K562 (cell line): ENCODE measurements around the gene TSPAN1. TPM values are rescaled to one million over a fixed set of nuclear protein-coding genes. Genes with fewer than 3 reads are reported as not detected.

Experiments
- ATAC-seq: fragments of 200-7000 bp; cut with Tn5 transposase; 3 replicates; pipeline ENCODE4 v1.9.1; 2020; ENCODE audit warnings: moderate library complexity
- BruUV-seq: library from RNA; stranded (reverse); fragments of 400-500 nt; replicated peaks from 2 replicates; lab custom pipeline; 2021; lab: Mats Ljungman, UMichigan
- CTCF ChIA-PET: fragments of 300-600 bp; formaldehyde crosslinking; extraction: SDS; loops from one replicate; lab custom pipeline; 2021; ENCODE audit warnings: low intra/inter-chr PET ratio; lab: Yijun Ruan, JAX
- POLR2A ChIA-PET: fragments of 300-600, 350-650 bp; sonication (Branson Sonifier 250); formaldehyde crosslinking; extraction: SDS; loops from one replicate; lab custom pipeline; 2021; ENCODE audit warnings: antibody characterized with exemption, inconsistent platforms; lab: Yijun Ruan, JAX
- DNase-seq, 4 experiments: peaks; one replicate each; pipeline versions ENCODE4 v3.0.0 to v3.0.0-alpha.2; 2011 to 2018; ENCODE audit warnings: low spot score in 3 of 4, mixed read lengths in 3 of 4; ENCODE audit errors: extremely low read depth in 1 of 4
- FAIRE-seq: peaks from 2 replicates; lab custom pipeline; 2011; peaks lifted over from hg19 to GRCh38; lab: Jason Lieb, UNC
- H2AFZ ChIP-seq: 2 replicates; pipeline ENCODE4 v1.6.0; 2011; ENCODE audit warnings: low read depth, low read length, control low read depth, inconsistent platforms
- H3K27ac ChIP-seq: fragments of 200-600 bp; 3 replicates; pipeline ENCODE4 v1.8.0; 2011; ENCODE audit warnings: low read depth, mild to moderate bottlenecking, control low read depth, inconsistent platforms, low read length, moderate library complexity, mixed read lengths; ENCODE audit errors: extremely low read depth
- H3K27me3 ChIP-seq, 2 experiments: fragments of 300-600 bp in 1 of 2; 2 replicates in 1 of 2; 3 replicates in 1 of 2; pipeline versions ENCODE4 v1.6.0 to v1.8.0; 2011; ENCODE audit warnings: inconsistent platforms in 2 of 2, low read length in 2 of 2, mild to moderate bottlenecking in 1 of 2, mixed read lengths in 1 of 2, moderate library complexity in 1 of 2; ENCODE audit not compliant: control insufficient read depth in 2 of 2, insufficient read depth in 2 of 2
- H3K36me3 ChIP-seq: fragments of 300-600 bp; 3 replicates; pipeline ENCODE4 v1.8.0; 2011; ENCODE audit warnings: mild to moderate bottlenecking, low read length, inconsistent platforms; ENCODE audit not compliant: control insufficient read depth, insufficient read depth
- H3K4me1 ChIP-seq, 2 experiments: fragments of 200-600 bp in 1 of 2; replicated peaks in 1 of 2; 2 replicates in 1 of 2; 3 replicates in 1 of 2; pipeline versions ENCODE4 v1.5.1 to v1.8.0; 2011; ENCODE audit warnings: inconsistent platforms in 2 of 2, low read length in 2 of 2, mild to moderate bottlenecking in 1 of 2, mixed read lengths in 1 of 2, moderate library complexity in 1 of 2; ENCODE audit not compliant: control insufficient read depth in 2 of 2, insufficient read depth in 2 of 2
- H3K4me2 ChIP-seq: 2 replicates; pipeline ENCODE4 v1.6.1; 2011; ENCODE audit warnings: low read length, control low read depth, inconsistent platforms, mixed read lengths; ENCODE audit not compliant: insufficient read depth
- H3K4me3 ChIP-seq: fragments of 200-600 bp; sonication (generic), shearing (Covaris generic); 2 replicates; pipeline ENCODE4 v1.5.1; 2016; ENCODE audit warnings: control low read depth, inconsistent platforms
- H3K79me2 ChIP-seq: fragments of 200-600 bp; 3 replicates; pipeline ENCODE4 v1.8.0; 2011; ENCODE audit warnings: low read length, inconsistent platforms; ENCODE audit not compliant: control insufficient read depth, insufficient read depth
- H3K9ac ChIP-seq, 2 experiments: 2 replicates each; pipeline versions ENCODE4 v1.6.0 to v1.6.1; 2011; ENCODE audit warnings: low read depth in 2 of 2, low read length in 2 of 2, control low read depth in 1 of 2, inconsistent platforms in 1 of 2, mild to moderate bottlenecking in 1 of 2, mixed read lengths in 1 of 2; ENCODE audit not compliant: insufficient read depth in 1 of 2
- H3K9me1 ChIP-seq: one replicate; pipeline ENCODE4 v1.6.0; 2011; ENCODE audit warnings: inconsistent platforms, mild to moderate bottlenecking, low read length, moderate library complexity; ENCODE audit not compliant: control insufficient read depth, insufficient read depth
- H3K9me3 ChIP-seq: replicated peaks from 2 replicates; pipeline ENCODE4 v1.5.1; 2011; ENCODE audit warnings: low read depth, low read length, inconsistent platforms; ENCODE audit not compliant: control insufficient read depth, insufficient read depth
- H4K20me1 ChIP-seq: replicated peaks from 2 replicates; pipeline ENCODE4 v1.6.1; 2011; ENCODE audit warnings: low read length, inconsistent platforms, mixed read lengths; ENCODE audit not compliant: control insufficient read depth, insufficient read depth
- CC2D1A ChIP-seq: fragments of 450-650 bp; IDR thresholded peaks from 2 replicates; pipeline ENCODE4 v1.6.1; 2017; ENCODE audit warnings: mild to moderate bottlenecking
- DEAF1 ChIP-seq: fragments of 450-650 bp; formaldehyde crosslinking; IDR thresholded peaks from 2 replicates; pipeline ENCODE4 v1.4.0; 2020; ENCODE audit warnings: mild to moderate bottlenecking, moderate library complexity
- EGR1 ChIP-seq: fragments of 450-650 bp; conservative IDR thresholded peaks from 2 replicates; pipeline ENCODE4 v1.6.1; 2017; ENCODE audit warnings: mild to moderate bottlenecking
- ETV1 ChIP-seq: fragments of 450-650 bp; conservative IDR thresholded peaks from 2 replicates; pipeline ENCODE4 v1.6.1; 2016; ENCODE audit warnings: missing genetic modification characterization, control low read depth, low read depth, missing compliant biosample characterization
- KLF16 ChIP-seq: IDR thresholded peaks from 2 replicates; pipeline ENCODE4 v1.6.1; 2016; ENCODE audit warnings: antibody characterized with exemption
- L3MBTL2 ChIP-seq: fragments of 450-650 bp; IDR thresholded peaks from 2 replicates; pipeline ENCODE4 v1.6.1; 2016; ENCODE audit warnings: mild to moderate bottlenecking, moderate library complexity
- LEF1 ChIP-seq: fragments of 450-650 bp; IDR thresholded peaks from 2 replicates; pipeline ENCODE4 v1.6.1; 2016; ENCODE audit warnings: mild to moderate bottlenecking
- RBM22 ChIP-seq: fragments of 200-400 bp; formaldehyde crosslinking; IDR thresholded peaks from 2 replicates; pipeline ENCODE4 v1.6.1; 2018; ENCODE audit warnings: low read length, low read depth; ENCODE audit not compliant: poor library complexity, severe bottlenecking
- RCOR1 ChIP-seq, 2 experiments: IDR thresholded peaks; 2 replicates each; pipeline ENCODE4 v1.6.1; 2012; ENCODE audit warnings: low read depth in 2 of 2, low read length in 2 of 2, borderline replicate concordance in 1 of 2, improper control_type of control experiment in 1 of 2
- TEAD4 ChIP-seq, 2 experiments: sonication (generic) in 1 of 2; formaldehyde crosslinking in 1 of 2; IDR thresholded peaks; 2 replicates each; pipeline versions ENCODE4 v1.6.1 to v1.8.0; 2012 to 2022; ENCODE audit warnings: borderline replicate concordance in 1 of 2, inconsistent platforms in 1 of 2, low read length in 1 of 2, mild to moderate bottlenecking in 1 of 2, missing genetic modification reagents in 1 of 2
- TFE3 ChIP-seq: fragments of 450-650 bp; formaldehyde crosslinking; IDR thresholded peaks from 2 replicates; pipeline ENCODE4 v1.4.0; 2020; ENCODE audit warnings: mild to moderate bottlenecking, mixed read lengths
- XRCC5 ChIP-seq: fragments of 200-400 bp; formaldehyde crosslinking; IDR thresholded peaks from 2 replicates; pipeline ENCODE4 v1.6.1; 2017; ENCODE audit warnings: low read depth, mild to moderate bottlenecking, low read length
- ZEB2 ChIP-seq: fragments of 450-650 bp; IDR thresholded peaks from 2 replicates; pipeline ENCODE4 v1.6.1; 2016
- ZNF197 ChIP-seq: fragments of 200-800 bp; sonication (Bioruptor generic); IDR thresholded peaks from 2 replicates; pipeline ENCODE4 v1.6.1; 2016; ENCODE audit warnings: low read depth, missing genetic modification characterization, missing compliant biosample characterization
- ZNF695 ChIP-seq: fragments of 450-650 bp; formaldehyde crosslinking; IDR thresholded peaks from 2 replicates; pipeline ENCODE4 v1.4.0; 2020; ENCODE audit warnings: mild to moderate bottlenecking, moderate library complexity
- ZSCAN29 ChIP-seq: fragments of 450-650 bp; IDR thresholded peaks from 2 replicates; pipeline ENCODE4 v1.6.1; 2017
- WGBS: fragments of 100-300 bp; shearing (Covaris generic); methylation state at CpG from one replicate; pipeline ENCODE4 v1.1.6; 2016; ENCODE audit warnings: low coverage, mixed read lengths; ENCODE audit not compliant: insufficient coverage; ENCODE audit errors: missing lambda C conversion rate; 5-methylcytosine and 5-hydroxymethylcytosine counted together
- in situ Hi-C: fragments of 300-500 bp; cut with MboI; formaldehyde crosslinking; loops from 4 replicates; pipeline ENCODE4 v1.15.0; 2018; ENCODE audit warnings: inconsistent platforms, mixed read lengths
- intact Hi-C: fragments of 100-400 bp; cut with micrococcal nuclease; formaldehyde crosslinking; loops from 2 replicates; pipeline ENCODE4 v1.14.2; 2022
- polyA plus RNA-seq, 8 experiments: library from polyadenylated mRNA; depleted of rRNA in 4 of 8; stranded (reverse) in 5 of 8; unstranded in 3 of 8; fragments of >200 nt; fragmentation: Nextera tagmentation in 2 of 8; fragmentation: Illumina TruSeq in 1 of 8; extraction: Ambion mirVana in 2 of 8; extraction: Trizol in 1 of 8; gene quantifications; 2 replicates each; pipeline versions ENCODE4 v1.2.1 to v1.2.3, GENCODE V29; 2011 to 2014; ENCODE audit warnings: inconsistent platforms in 1 of 8, missing spikeins in 1 of 8
- total RNA-seq, 7 experiments: library from RNA; depleted of rRNA in 6 of 7; stranded (reverse); fragments of >200 nt in 6 of 7; fragmentation: Illumina TruSeq in 2 of 7; extraction: Trizol in 2 of 7; gene quantifications; 2 replicates each; pipeline versions ENCODE4 v1.2.1 to v1.2.3, GENCODE V29; 2011 to 2021; ENCODE audit warnings: low replicate concordance in 1 of 7

TSPAN1 gene
- total and polyA plus RNA-seq, 9 of the 15 experiments (the other 6 are each of a cell fraction or from before 2014, with no cell fraction given) = 0.58 TPM; not detected in 8

- DNase-seq (peak; percentile 69 to 91 (median 77)), ATAC-seq (peak; percentile 97), FAIRE-seq (peak; percentile 96)
- peak overlapping the region; percentile 85 for H2AFZ ChIP-seq
- no peaks in the 10 kb centered on the region for H4K20me1 ChIP-seq
- peak overlapping the region; percentile 53; the same call in 1 of the 2 replicates for H3K4me2 ChIP-seq
- in situ Hi-C loops = no loop called here
- H3K9me1 ChIP-seq = no peaks in the 10 kb centered on the region
- no peak overlapping the region for H3K27ac ChIP-seq
- no TSS peak for BruUV-seq
- no peaks in the 10 kb centered on the region for H3K9me3 ChIP-seq
- intact Hi-C loops = loop anchor here (1.0 to 2.0 kb wide), 3 partner anchors 25 to 186 kb away; partner anchors contain the start of gene POMGNT1
- no peaks in the 10 kb centered on the region for H3K79me2 ChIP-seq
- H3K27me3 ChIP-seq = no peaks in the 10 kb centered on the region
- H3K9ac ChIP-seq = peak overlapping the region in 1 of 2 experiments; percentile 1; a peak in 2 of 4 replicates
- POLR2A ChIA-PET = interaction anchor here (0.7 to 3.3 kb wide), 17 partner anchors 8 to 538 kb away, joined by 3 to 19 read pairs (median 4); partner anchors contain the start of genes GPBP1L1, PIK3R3, POMGNT1 and RAD54L
- peaks cover 0 to 5% of the 10 kb centered on the region in 2 experiments; a peak in 2 of 5 replicates for H3K4me1 ChIP-seq
- no peak overlapping the region for H3K4me3 ChIP-seq
- CTCF ChIA-PET = interaction anchor here (0.6 to 4.6 kb wide), 4 partner anchors 39 to 187 kb away, joined by 3 to 44 read pairs (median 18); no protein-coding TSS in a partner anchor
- 6% methylated on average over 6 of the region's 6 CpGs for WGBS
- H3K36me3 ChIP-seq = no peaks in the 10 kb centered on the region
- peak; percentile 23; the same call in 1 of the 2 replicates for TF ChIP-seq ZEB2
- 0 out of 2 replicates have a peak, but pooled peaks have one; percentile 45 for TF ChIP-seq XRCC5
- peak; percentile 47 for TF ChIP-seq L3MBTL2
- TF ChIP-seq ETV1 (tag) = no peak
- no peak for TF ChIP-seq ZSCAN29
- TF ChIP-seq RCOR1 (IDR thresholded peaks at IDR 0.05; ENCODE audit: borderline replicate concordance in 1 of 2, low read depth in 2 of 2, low read length in 2 of 2) = peak in 1 of 2 experiments; percentile 41; a peak in 1 of 4 replicates
- TF ChIP-seq ZNF695 (CRISPR knock-in tag) = no peak
- no peak for TF ChIP-seq TFE3 (CRISPR knock-in tag)
- TF ChIP-seq TEAD4 (IDR thresholded peaks at IDR 0.05; ENCODE audit: low read length) = peak; percentile 21; the same call in 1 of the 2 replicates
- TF ChIP-seq TEAD4 (CRISPR knock-in tag; IDR thresholded peaks at IDR 0.05; ENCODE audit: borderline replicate concordance) = no peak
- TF ChIP-seq KLF16 = 0 out of 2 replicates have a peak, but pooled peaks have one; percentile 26
- no peak for TF ChIP-seq RBM22
- TF ChIP-seq EGR1 = no peak
- no peak for TF ChIP-seq ZNF197
- peak; percentile 46; the same call in 1 of the 2 replicates for TF ChIP-seq DEAF1 (CRISPR knock-in tag)
- peak; percentile 62; the same call in 1 of the 2 replicates for TF ChIP-seq CC2D1A
- TF ChIP-seq LEF1 = no peak
These were observed 48.6 kb downstream of the TSPAN1 start for GRCh38 chr1:46223472-46223943.
